ENCODE data around the gene ROBO1. TPM values are rescaled to one million over a fixed set of nuclear protein-coding genes. Genes with fewer than 3 reads are reported as not detected.
"Not testable (repeated sequence)": the region's sequence is repeated elsewhere in the genome, so short reads cannot be mapped to it uniquely, and the experiment has no call there.

ROBO1 gene
- total and polyA plus RNA-seq, 2 donors (not counting 3 experiments of a cell fraction or from before 2014, with no cell fraction given): 5.9 to 14.2 TPM

GRCh38 chr3:78683284-78683683, 1084.5 kb downstream of the ROBO1 start:
- CTCF ChIA-PET: interaction anchor here (1.2 kb wide), 1 partner anchor 359 kb away, joined by 3 read pairs; no protein-coding TSS in a partner anchor
- POLR2A ChIA-PET: no interaction called here

GRCh38 chr3:78675119-78675805, 1092.5 kb downstream of the ROBO1 start:
- FAIRE-seq; DNase-seq (ENCODE audit: low read depth, low spot score); H3K79me2 ChIP-seq (ENCODE audit: control insufficient read depth, insufficient read depth, low read length); H3K9ac ChIP-seq (replicated peaks; ENCODE audit: extremely low read depth, insufficient read depth, low read length); POLR2A ChIA-PET; H2AFZ ChIP-seq (ENCODE audit: low read depth, low read length); H3K36me3 ChIP-seq (ENCODE audit: control insufficient read depth in 2 of 2, extremely low read depth in 1 of 2, insufficient read depth in 2 of 2, low read length in 2 of 2); dilution Hi-C loops (cut with MboI; ENCODE audit: extremely low pct_ligation_motif_present, low sequenced_read_pairs); CTCF ChIA-PET; H3K9me1 ChIP-seq (replicated peaks; ENCODE audit: control insufficient read depth, extremely low read depth, insufficient read depth, low read length); BruUV-seq (replicated peaks); intact Hi-C loops (cut with micrococcal nuclease); H3K9me3 ChIP-seq (replicated peaks; ENCODE audit: control insufficient read depth, insufficient read depth, low read length); H4K20me1 ChIP-seq (replicated peaks; ENCODE audit: control insufficient read depth, extremely low read depth, insufficient read depth, low read length); H3K4me1 ChIP-seq (ENCODE audit: control insufficient read depth, extremely low read depth, insufficient read depth, low read length); H3K27me3 ChIP-seq (ENCODE audit: control insufficient read depth in 2 of 2, insufficient read depth in 2 of 2, low read length in 2 of 2); H3K27ac ChIP-seq (ENCODE audit: insufficient read depth, low read depth, low read length); H3K4me2 ChIP-seq (ENCODE audit: insufficient read depth, low read length); H3K4me3 ChIP-seq (replicated peaks in 1 of 3; ENCODE audit: insufficient read depth in 1 of 3, low read depth in 1 of 3, low read length in 3 of 3): not testable (repeated sequence)

More at GRCh38 chr3:78683284-78683683, 1084.5 kb downstream of the ROBO1 start:
- Histone ChIP-seq H3K79me2 (ENCODE audit: control insufficient read depth, insufficient read depth, low read length) (no peaks in the 10 kb centered on the region), H3K4me1 (ENCODE audit: control insufficient read depth, extremely low read depth, insufficient read depth, low read length) (no peaks in the 10 kb centered on the region), H3K27ac (ENCODE audit: insufficient read depth, low read depth, low read length) (no peak overlapping the region), H3K4me2 (ENCODE audit: insufficient read depth, low read length) (no peak overlapping the region), H3K4me3 (replicated peaks in 1 of 3; ENCODE audit: insufficient read depth in 1 of 3, low read depth in 1 of 3, low read length in 3 of 3) (no peak overlapping the region), H3K36me3 (ENCODE audit: control insufficient read depth in 2 of 2, extremely low read depth in 1 of 2, insufficient read depth in 2 of 2, low read length in 2 of 2) (no peaks in the 10 kb centered on the region), H2AFZ (ENCODE audit: low read depth, low read length) (no peak overlapping the region), H4K20me1 (replicated peaks; ENCODE audit: control insufficient read depth, extremely low read depth, insufficient read depth, low read length) (no peaks in the 10 kb centered on the region), H3K27me3 (ENCODE audit: control insufficient read depth in 2 of 2, insufficient read depth in 2 of 2, low read length in 2 of 2) (no peaks in the 10 kb centered on the region), H3K9ac (replicated peaks; ENCODE audit: extremely low read depth, insufficient read depth, low read length) (no peak overlapping the region), H3K9me3 (replicated peaks; ENCODE audit: control insufficient read depth, insufficient read depth, low read length) (no peaks in the 10 kb centered on the region), H3K9me1 (replicated peaks; ENCODE audit: control insufficient read depth, extremely low read depth, insufficient read depth, low read length) (no peaks in the 10 kb centered on the region)
- intact Hi-C loops (cut with micrococcal nuclease) (no loop called here), dilution Hi-C loops (cut with MboI; ENCODE audit: extremely low pct_ligation_motif_present, low sequenced_read_pairs) (no loop called here)
- no peak for DNase-seq (ENCODE audit: low read depth, low spot score)
- no TSS peak for BruUV-seq (replicated peaks)
- no peak for TF ChIP-seq MAX (IDR thresholded peaks at IDR 0.05; ENCODE audit: insufficient read depth, insufficient read length)
- FAIRE-seq: no peak

All from endothelial cell of umbilical vein (primary cell).